ENCODE results near the gene UBXN6.

Gene UBXN6

DNA sequence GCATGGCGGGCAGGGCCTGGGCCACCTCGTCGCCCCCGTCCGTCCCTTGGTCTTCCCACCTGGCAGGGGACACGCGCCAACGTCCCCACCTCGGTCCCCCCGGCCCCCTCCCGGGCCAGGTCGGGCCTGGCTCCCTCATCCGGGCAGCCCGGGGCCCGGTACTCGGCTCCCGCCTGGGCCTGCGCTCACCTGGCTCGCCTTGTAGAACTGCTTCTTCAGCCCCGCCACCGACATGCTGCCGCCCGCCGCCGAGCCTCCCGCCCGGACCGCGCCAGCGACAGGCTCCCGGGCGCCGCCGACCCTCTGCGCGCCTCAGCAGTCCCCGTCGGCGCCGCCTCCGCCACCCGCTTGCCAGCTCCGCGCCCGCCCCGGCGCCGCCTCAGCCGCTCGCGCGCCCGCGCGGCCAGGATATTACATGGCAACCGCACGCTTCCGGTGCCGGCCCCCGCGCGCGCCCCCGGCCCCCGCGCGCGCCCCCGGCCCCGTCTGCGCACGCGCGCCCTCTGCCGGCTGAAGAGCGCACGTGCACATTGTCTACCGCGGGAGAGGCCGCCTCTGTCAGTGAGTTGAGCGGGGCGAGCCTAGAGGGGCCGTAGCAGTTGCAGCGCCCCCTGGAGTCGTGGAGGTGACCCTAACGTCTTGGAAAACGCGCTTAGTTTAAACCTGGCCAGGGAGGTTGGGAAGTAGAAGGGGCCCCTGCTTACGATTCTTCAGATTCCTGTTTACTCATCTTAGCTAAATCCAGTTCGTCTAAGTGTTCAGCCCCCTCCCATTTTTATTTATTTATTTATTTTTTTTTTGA lies 57.3 kb downstream of the UBXN6 start, which contains the start of gene SH3GL1:
SH3GL1 (minus strand) TSS at position 413 of the 802 bp plus-strand sequence; CDS start at position 234, 179 bp downstream.
- peak within 1 kb of the TSS; percentile 94 for H3K4me3 ChIP-seq (ENCODE audit: low read depth, low read length)
- TF ChIP-seq, protein P1, sequence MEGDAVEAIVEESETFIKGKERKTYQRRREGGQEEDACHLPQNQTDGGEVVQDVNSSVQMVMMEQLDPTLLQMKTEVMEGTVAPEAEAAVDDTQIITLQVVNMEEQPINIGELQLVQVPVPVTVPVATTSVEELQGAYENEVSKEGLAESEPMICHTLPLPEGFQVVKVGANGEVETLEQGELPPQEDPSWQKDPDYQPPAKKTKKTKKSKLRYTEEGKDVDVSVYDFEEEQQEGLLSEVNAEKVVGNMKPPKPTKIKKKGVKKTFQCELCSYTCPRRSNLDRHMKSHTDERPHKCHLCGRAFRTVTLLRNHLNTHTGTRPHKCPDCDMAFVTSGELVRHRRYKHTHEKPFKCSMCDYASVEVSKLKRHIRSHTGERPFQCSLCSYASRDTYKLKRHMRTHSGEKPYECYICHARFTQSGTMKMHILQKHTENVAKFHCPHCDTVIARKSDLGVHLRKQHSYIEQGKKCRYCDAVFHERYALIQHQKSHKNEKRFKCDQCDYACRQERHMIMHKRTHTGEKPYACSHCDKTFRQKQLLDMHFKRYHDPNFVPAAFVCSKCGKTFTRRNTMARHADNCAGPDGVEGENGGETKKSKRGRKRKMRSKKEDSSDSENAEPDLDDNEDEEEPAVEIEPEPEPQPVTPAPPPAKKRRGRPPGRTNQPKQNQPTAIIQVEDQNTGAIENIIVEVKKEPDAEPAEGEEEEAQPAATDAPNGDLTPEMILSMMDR (IDR thresholded peaks at IDR 0.05; ENCODE audit: low read depth, low read length), result peak; percentile 81

DNA sequence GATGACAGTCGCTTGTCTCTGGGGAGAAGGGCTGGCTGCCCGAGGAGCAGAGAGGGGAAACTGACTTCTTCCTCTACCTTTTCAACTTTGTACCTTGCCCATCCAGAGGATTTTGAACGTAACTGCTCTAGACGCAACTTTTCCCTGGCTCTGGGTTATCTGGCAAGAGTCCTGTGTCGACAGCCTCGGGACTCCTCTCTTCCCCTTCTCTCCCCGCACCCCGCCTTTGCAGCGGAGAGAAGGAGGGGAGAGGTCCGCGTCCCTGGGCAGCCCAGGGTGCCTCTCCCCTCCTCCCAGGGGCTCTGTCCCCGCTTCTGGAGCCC lies 57.8 kb downstream of the UBXN6 start:
- TF ChIP-seq, protein P1 (IDR thresholded peaks at IDR 0.05; ENCODE audit: low read depth, low read length), result no peak
- peak overlapping the region; percentile 94 for H3K4me3 ChIP-seq (ENCODE audit: low read depth, low read length)

DNA sequence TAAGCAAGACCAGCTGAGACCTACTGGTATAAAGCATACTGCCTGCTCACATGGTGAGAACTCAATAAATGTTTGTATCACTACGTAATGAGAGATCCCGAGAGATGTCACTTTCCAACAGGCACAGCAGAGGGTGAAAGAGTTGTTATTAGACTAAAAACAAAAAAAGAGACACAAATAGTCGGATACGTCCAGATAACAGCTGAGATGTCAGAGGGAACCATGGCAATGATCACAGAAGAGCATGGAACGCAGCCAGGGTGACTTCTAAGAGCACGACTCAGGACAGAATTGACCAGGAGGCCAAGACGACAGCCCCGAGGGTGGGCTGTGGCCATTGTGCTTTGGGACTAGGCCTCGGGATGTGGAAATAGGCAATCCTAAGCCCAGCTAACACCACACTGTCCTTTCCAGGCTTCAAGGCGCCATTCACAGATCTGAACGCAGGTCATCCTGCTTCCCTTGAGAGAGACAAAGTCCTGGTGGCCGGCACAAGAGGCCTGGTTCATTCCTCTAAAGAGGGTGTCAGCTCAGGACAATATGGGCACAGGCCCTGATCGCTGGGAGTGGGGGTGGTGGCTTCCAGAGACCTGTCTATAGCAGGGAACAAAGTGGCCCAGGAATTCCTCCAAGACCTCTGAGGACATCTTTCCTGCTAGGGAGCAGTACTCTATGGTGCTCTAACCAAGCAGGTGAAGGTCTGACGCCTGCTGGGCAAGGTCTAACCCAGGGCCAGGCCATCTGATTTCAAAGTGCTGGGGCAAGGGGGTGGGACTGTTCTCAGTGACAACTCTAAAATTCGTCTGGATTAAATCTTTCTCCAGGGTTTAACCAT lies 60.4 kb downstream of the UBXN6 start:
- TF ChIP-seq, protein P1 (IDR thresholded peaks at IDR 0.05; ENCODE audit: low read depth, low read length), result no peak

More for the DNA sequence above, 60.4 kb downstream of the UBXN6 start:
- no peak overlapping the region for H3K4me3 ChIP-seq (ENCODE audit: low read depth, low read length)

Data from WI38 (cell line).